Endothelial cell of umbilical vein (primary cell): ENCODE results near the gene TDO2.

Source experiments
- CTCF ChIP-seq, 2 donors: IDR thresholded peaks; 1 replicate in 1 of 2; 2 replicates in 1 of 2; pipeline ENCODE4 v1.5.1; 2011; ENCODE audit warnings: low read length in 2 of 2, mild to moderate bottlenecking in 2 of 2, moderate library complexity in 2 of 2, control low read depth in 1 of 2, inconsistent platforms in 1 of 2, low read depth in 1 of 2; ENCODE audit not compliant: insufficient read depth in 1 of 2; ENCODE audit errors: extremely low read depth in 1 of 2
- EZH2 ChIP-seq: IDR thresholded peaks from 2 replicates; pipeline ENCODE4 v1.6.1; 2012; ENCODE audit warnings: borderline replicate concordance, low read depth, mild to moderate bottlenecking, moderate library complexity, low read length, inconsistent platforms; ENCODE audit not compliant: severe bottlenecking
- JUN ChIP-seq: IDR thresholded peaks from 2 replicates; pipeline ENCODE4 v1.6.1; 2011; ENCODE audit warnings: borderline replicate concordance, low read depth; ENCODE audit not compliant: insufficient read length, insufficient read depth
- MAX ChIP-seq: IDR thresholded peaks from 2 replicates; pipeline ENCODE4 v1.6.1; 2011; ENCODE audit not compliant: insufficient read depth, insufficient read length
- POLR2A ChIP-seq: IDR thresholded peaks from 2 replicates; pipeline ENCODE4 v1.6.1; 2012; ENCODE audit warnings: low read depth, mild to moderate bottlenecking, control low read depth, low read length
- POLR2AphosphoS5 ChIP-seq: IDR thresholded peaks from 2 replicates; pipeline ENCODE4 v1.6.1; 2012; ENCODE audit warnings: low read depth, mild to moderate bottlenecking, control low read depth, low read length, moderate library complexity; ENCODE audit not compliant: insufficient read depth

GRCh38 chr4:155941085-155941790 lies 37.7 kb downstream of the TDO2 start:
- TF ChIP-seq EZH2 = no peak
- TF ChIP-seq POLR2A = no peak
- no peak for TF ChIP-seq CTCF (IDR thresholded peaks at IDR 0.05; ENCODE audit: extremely low read depth in 1 of 2, insufficient read depth in 1 of 2, low read depth in 1 of 2, low read length in 2 of 2)
- TF ChIP-seq MAX = no peak
- no peak for TF ChIP-seq POLR2AphosphoS5
- TF ChIP-seq JUN = no peak
